Stimulated activated CD8-positive, alpha-beta memory T cell treated with anti-CD3 and anti-CD28 coated beads, Interleukin-15, amount 100 ng/mL, for 1 hour (primary cell): ENCODE data around the gene RAF1.
"Not testable (repeated sequence)": the region's sequence is repeated elsewhere in the genome, so short reads cannot be mapped to it uniquely, and the experiment has no call there.

Experiments used
- DNase-seq: peaks from one replicate; pipeline ENCODE4 v3.0.0-alpha.2; 2020; ENCODE audit warnings: low read depth

The RAF1 gene

DNA sequence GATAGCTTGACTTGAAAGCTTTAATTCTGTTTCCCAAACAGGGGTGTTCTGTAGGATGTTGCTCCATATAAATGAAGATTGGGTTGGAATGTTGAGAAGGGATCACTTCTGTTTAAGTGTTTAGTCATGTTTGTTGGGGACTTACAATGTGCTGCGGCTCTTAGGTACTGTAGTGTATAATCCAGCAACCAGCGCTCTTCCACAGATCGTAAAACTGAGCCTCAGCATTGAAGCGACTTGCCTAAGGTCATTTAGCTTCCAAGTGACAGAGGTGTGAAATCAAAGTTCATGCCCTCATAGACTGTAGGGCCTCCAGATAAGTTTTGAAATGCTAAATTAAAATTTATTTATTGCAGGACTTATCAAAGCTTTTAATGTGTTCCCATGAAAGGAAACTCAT, 105.2 kb downstream of the RAF1 start:
- DNase-seq, result no peak

DNA sequence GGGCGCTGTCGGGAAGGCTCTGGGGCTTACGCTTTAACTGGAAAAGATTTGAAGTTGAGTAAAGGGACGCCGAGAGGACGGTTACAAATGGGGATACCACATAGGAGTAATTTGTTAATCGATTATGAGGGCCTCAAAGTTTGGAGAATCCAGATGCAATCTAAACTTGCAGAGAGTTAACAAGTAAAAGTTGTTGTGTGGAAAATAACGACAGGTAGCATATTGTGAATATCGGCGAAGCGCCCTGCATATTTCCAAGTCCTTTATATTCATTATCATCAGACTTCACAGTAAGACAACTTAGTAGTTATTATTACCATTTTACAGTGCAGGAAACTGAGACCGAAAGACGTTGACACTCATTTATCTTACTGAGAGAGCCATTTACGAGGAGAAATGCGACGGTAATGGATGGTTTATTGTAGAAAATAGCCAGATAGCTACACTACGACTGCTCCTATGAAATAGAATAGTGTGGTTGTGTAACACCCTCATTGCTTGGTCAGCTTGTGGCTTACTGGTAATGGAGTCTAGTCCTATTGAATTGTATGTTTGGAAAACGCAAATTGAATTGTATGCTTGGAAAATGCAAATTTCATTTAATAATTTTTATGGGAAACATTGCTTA, 106.3 kb downstream of the RAF1 start:
- DNase-seq, result no peak

DNA sequence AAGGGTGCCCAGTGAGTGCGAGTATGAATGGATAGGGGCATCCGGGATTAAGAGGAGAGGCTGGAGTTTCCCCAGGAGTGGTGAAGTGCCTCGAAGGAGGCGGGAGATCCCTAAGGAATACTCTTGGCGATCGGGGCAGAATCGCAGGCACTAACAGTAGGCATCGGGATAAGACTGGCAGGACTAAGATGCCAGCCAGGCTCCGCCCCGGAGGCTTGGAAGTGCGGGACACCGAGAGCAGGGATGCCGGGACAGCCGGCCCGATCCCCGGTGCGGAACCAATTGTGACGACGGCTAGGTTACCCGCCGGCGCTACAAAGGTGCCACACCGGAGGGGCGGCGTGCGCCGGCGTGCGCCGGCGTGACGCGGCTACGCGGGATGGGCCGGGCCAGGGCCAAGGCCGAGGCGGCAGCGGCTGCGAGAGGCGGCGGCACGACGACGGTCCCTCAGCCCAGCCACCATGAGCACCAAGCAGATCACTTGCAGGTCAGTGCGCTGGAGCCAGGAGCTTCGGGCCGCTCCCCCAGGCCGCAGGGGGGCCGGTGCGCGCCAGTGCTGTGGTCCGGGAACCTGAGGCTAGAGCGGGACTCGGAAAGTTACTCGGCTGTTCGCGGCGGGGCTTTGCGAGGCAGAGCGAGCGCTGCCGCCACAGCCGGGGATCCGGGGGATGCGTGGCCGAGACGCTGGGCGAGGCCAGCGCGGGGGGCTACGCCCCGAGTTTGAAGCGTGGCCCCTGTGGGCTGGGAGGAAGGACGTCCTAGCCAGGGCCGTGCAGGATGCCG, 107.0 kb downstream of the RAF1 start, which contains the start of gene MKRN2:
Gene MKRN2 (plus strand): TSS at position 398 of the 783 bp plus-strand sequence. CDS start 64 bp downstream, at position 462.
- DNase-seq, result peak; percentile 59

DNA sequence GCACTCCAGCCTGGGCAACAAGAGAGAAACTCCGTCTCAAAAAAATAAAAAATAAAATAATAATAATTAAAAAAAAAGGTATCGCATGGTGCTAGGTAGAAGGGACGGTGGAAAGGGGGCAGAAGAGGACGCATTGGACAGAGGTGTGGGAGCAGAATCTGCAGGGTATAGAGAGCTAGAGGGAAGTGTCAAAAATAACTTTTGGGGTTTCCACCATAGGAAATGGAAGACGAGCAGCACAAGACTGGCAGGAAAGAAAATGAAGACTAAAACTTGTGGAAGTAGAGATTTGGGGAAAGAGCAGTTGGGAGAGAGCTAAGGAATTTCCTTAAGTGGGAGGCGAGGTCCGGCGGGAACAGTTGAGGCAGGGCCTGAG, 107.6 kb downstream of the RAF1 start:
- no peak for DNase-seq

DNA sequence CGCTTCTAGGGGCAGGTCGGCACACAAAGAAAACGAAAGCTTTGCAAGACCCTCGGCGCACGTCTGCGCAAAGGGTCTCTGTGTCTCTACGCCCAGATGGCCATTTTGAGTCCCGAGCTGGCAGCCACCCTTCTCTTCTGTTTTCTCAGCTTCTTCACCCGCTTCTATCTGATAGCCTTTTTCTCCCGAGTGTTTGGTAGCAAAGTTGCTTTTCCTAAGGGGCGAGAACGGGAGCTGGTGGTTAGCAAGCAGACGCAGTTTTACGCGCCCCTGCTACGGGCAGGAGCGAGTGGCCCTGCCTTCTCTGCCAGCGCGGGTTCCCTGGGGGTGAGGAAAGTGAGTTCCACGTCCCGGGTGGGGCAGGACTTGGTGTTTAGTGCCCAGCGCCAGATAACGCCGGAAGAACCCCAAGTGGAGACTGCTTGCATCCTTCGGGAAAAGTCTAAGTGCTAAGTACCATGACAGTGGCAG, 110.0 kb downstream of the RAF1 start:
- no peak for DNase-seq

DNA sequence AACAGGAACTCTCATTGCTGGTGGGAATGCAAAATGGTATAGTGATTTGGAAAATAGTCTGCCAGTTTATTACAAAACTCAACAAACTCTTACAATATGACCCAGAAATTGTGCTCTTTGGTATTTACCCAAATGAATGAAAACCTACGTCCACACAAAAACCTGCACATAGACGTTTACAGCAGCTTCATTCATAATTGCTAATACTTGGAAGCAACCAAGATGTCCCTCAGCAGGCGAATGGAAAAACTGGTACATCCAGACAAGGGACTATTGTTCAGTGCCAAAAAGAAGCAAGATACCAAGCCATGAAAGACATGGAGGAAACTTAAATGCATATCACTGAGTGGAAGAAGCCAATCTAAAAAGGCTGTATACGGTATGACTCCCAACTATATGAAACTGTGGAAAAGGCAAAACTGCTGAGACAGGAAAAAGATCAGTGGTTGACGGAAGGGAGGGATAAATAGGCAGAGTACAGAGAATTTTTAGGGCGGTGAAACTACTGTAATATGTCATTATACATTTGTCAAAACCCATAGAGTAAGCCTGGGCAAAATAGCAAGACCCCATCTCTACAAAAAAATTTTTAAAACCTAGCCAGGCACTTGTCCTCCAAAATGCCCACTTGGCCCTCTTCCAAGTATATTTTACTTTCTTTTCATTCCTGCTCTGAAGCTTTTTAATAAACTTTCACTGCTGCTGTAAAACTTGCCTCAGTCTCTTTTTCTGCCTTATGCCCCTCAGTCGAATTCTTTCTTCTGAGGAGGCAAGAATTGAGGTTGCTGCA, 113.8 kb downstream of the RAF1 start:
- DNase-seq, result no peak

DNA sequence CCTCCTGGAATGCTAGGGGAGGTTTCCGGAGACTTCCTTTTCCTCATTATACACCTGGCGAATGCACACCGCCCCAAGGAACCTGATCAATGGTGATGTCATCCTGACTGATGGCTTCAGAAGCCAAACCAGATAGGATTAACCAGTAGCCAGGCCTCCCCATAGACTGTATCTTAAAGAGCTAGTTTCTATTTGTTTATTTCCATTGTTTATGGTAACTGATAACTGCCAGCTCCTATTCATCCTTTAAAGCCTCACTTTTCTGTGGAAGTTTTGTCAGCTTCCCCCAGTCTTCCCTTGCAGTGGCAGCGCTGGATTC, 118.5 kb downstream of the RAF1 start, which contains the start of gene MKRN2OS:
Gene MKRN2OS (minus strand): TSS at position 27 of the 319 bp plus-strand sequence. CDS start 35 bp downstream, outside the sequence.
- DNase-seq, result no peak

DNA sequence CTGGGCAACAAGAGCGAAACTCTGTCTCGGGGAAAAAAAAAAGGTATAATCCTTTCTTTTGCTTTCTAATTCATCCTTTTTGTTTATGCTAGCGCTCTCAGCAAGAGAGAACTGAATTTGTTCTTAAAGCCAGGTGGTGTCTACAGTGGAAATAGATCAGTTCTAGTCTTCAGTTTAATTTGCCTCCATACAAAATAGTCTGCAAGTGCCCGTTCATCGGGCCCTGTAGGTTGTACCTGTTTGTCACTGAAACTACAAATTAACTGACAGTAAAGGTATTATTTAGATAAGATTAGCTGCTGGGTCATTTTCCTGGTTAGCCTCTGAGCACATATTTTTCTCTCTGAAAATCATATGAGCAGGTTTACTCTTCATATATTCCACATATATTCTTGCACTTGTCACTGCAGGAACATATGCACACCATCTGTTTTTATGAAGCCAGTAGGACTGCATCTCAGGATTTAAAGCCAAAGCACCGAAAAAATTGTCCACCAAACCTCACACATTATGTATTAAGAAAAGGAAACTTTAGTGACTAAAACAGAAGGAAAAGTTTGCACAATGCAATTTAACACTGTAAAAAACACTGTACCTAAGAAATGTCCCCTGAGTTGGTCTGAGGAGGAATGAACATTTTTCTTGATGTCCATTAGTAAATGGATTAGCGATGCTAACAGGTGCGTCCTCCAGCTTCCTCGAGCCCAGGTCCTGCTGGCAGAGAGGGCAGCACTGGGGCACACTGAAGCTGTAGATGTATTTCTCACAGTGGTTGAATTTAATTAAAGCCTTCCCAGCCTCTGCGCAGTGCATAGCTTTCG, 119.1 kb downstream of the RAF1 start:
- no peak for DNase-seq

DNA sequence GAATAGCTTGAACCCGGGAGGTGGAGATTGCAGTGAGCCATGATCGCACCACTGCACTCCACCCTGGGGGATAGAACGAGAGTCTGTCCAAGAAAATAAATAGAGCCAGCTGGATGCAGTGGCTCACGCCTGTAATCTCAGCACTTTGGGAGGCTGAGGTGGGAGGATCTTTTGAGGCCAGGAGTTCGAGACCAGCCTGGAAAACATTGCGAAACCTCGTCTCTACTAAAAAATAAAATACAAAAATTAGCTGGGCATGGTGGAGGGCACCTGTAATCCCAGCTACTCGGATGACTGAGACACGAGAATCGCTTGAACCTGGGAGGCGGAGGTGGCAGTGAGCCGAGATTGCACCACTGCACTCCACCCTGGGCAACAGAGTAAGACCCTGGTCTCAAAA, 120.4 kb downstream of the RAF1 start:
- not testable (repeated sequence) for DNase-seq

DNA sequence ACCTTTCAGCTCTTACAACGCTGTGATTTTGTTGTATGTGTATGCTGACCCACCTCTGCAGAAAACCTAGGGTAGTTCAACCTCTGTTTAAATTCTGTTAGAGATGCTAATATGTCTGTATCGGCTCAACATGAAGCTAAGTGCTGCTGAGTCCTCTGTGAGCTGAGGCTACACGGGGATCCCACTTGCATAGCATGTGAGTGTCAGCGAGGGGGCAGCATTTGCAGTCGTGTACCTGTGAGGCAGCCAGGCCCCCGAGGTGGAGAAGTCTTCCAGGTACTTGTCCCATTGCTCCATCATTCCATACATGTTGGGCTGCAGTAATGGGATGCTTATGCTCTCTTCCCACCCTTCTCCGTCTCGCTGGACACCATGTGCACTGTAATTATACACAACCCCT, 122.3 kb downstream of the RAF1 start:
- no peak for DNase-seq

DNA sequence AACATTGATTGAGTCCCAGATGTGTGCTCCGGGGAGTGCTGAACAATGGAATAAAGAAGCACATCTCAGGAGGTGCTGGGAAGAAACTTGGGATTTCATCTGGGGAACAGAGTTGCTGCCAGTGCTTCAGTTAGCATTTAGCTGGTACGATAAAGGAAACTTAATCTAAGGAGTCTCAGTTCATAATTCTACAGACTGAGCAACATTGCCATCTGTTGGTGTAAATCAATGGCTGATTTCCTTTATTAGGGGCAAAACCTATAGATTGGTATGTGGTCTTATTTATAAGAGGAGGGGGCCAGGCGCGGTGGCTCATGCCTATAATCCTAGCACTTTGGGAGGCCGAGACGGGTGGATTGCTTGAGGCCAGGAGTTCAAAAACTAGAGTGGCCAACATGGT, 127.5 kb downstream of the RAF1 start:
- DNase-seq, result no peak
